Astrocyte (in vitro differentiated cells and primary cell): ENCODE measurements around the gene C17orf113. TPM values are rescaled to one million over a fixed set of nuclear protein-coding genes. Genes with fewer than 3 reads are reported as not detected.

ENCODE experiments used
- DNase-seq: peaks from one replicate; pipeline ENCODE4 v3.0.0-alpha.2; 2010; ENCODE audit warnings: low read depth
- FAIRE-seq: peaks from 2 replicates; lab custom pipeline; 2011; peaks lifted over from hg19 to GRCh38; lab: Jason Lieb, UNC
- H2AFZ ChIP-seq: 2 replicates; pipeline ENCODE4 v1.6.0; 2012; ENCODE audit warnings: low read depth, low read length, inconsistent platforms
- H3K27ac ChIP-seq: 2 replicates; pipeline ENCODE4 v1.5.1; 2011; ENCODE audit warnings: low read depth, low read length, inconsistent platforms
- H3K27me3 ChIP-seq: 2 replicates; pipeline ENCODE4 v1.6.0; 2011; ENCODE audit warnings: low read length, inconsistent platforms; ENCODE audit not compliant: insufficient read depth
- H3K36me3 ChIP-seq: 2 replicates; pipeline ENCODE4 v1.5.1; 2011; ENCODE audit warnings: low read length, inconsistent platforms; ENCODE audit not compliant: insufficient read depth
- H3K4me1 ChIP-seq: 2 replicates; pipeline ENCODE4 v1.5.1; 2011; ENCODE audit warnings: low read length, inconsistent platforms; ENCODE audit not compliant: insufficient read depth
- H3K4me2 ChIP-seq: 2 replicates; pipeline ENCODE4 v1.6.0; 2012; ENCODE audit warnings: low read length, inconsistent platforms
- H3K4me3 ChIP-seq: 2 replicates; pipeline ENCODE4 v1.5.1; 2011; ENCODE audit warnings: low read depth, mild to moderate bottlenecking, low read length, inconsistent platforms; ENCODE audit not compliant: insufficient read depth
- H3K79me2 ChIP-seq: 2 replicates; pipeline ENCODE4 v1.6.0; 2012; ENCODE audit warnings: mild to moderate bottlenecking, low read length, inconsistent platforms; ENCODE audit not compliant: insufficient read depth
- H3K9ac ChIP-seq: 2 replicates; pipeline ENCODE4 v1.6.0; 2012; ENCODE audit warnings: mild to moderate bottlenecking, low read length, inconsistent platforms
- H3K9me3 ChIP-seq: 2 replicates; pipeline ENCODE4 v1.5.1; 2012; ENCODE audit warnings: low read depth, mild to moderate bottlenecking, low read length, inconsistent platforms; ENCODE audit not compliant: insufficient read depth
- H4K20me1 ChIP-seq: 2 replicates; pipeline ENCODE4 v1.6.0; 2012; ENCODE audit warnings: low read length, inconsistent platforms; ENCODE audit not compliant: insufficient read depth
- H3K27ac Mint-ChIP-seq: one replicate; pipeline ENCODE4 v1.8.0; 2021; ENCODE audit warnings: mild to moderate bottlenecking, mixed read lengths; ENCODE audit not compliant: unreplicated experiment
- H3K27me3 Mint-ChIP-seq: one replicate; pipeline ENCODE4 v1.8.0; 2021; ENCODE audit warnings: low read depth, mixed read lengths; ENCODE audit not compliant: unreplicated experiment
- H3K36me3 Mint-ChIP-seq: one replicate; pipeline ENCODE4 v1.8.0; 2021; ENCODE audit warnings: low read depth, mixed read lengths; ENCODE audit not compliant: unreplicated experiment
- H3K4me1 Mint-ChIP-seq: one replicate; pipeline ENCODE4 v1.8.0; 2021; ENCODE audit warnings: low read depth, mixed read lengths; ENCODE audit not compliant: unreplicated experiment
- H3K4me3 Mint-ChIP-seq: one replicate; pipeline ENCODE4 v1.8.0; 2021; ENCODE audit warnings: mild to moderate bottlenecking, moderate library complexity, mixed read lengths; ENCODE audit not compliant: unreplicated experiment
- H3K9me3 Mint-ChIP-seq: one replicate; pipeline ENCODE4 v1.8.0; 2021; ENCODE audit warnings: mild to moderate bottlenecking, mixed read lengths; ENCODE audit not compliant: unreplicated experiment
- CTCF ChIP-seq: IDR thresholded peaks from 2 replicates; pipeline ENCODE4 v1.5.1; 2011; ENCODE audit warnings: low read depth, mild to moderate bottlenecking, inconsistent platforms, low read length, moderate library complexity; ENCODE audit not compliant: insufficient read depth
- EZH2 ChIP-seq: IDR thresholded peaks from 2 replicates; pipeline ENCODE4 v1.6.1; 2012; ENCODE audit warnings: mild to moderate bottlenecking, low read length, inconsistent platforms; ENCODE audit not compliant: insufficient read depth
- total RNA-seq: library from RNA; stranded (reverse); gene quantifications from 2 replicates; pipeline ENCODE4 v1.2.1, GENCODE V29; 2021

Gene C17orf113
- total RNA-seq, 1 donor from 2014 or later: 0.23 TPM

- peaks cover 2% of the 10 kb centered on the region for H3K36me3 Mint-ChIP-seq
Measured at GRCh38 chr17:42061646-42062487, 11.5 kb upstream of the C17orf113 start.

GRCh38 chr17:42060231-42060630 lies 9.8 kb upstream of the C17orf113 start:
- H3K4me3 ChIP-seq: no peak overlapping the region
- no peak overlapping the region for H3K9ac ChIP-seq
- FAIRE-seq: no peak
- H3K4me3 Mint-ChIP-seq: no peak overlapping the region
- peaks cover 6% of the 10 kb centered on the region for H3K4me1 Mint-ChIP-seq
- peaks cover 3% of the 10 kb centered on the region for H3K27me3 ChIP-seq
- H3K36me3 ChIP-seq: no peaks in the 10 kb centered on the region
- no peak overlapping the region for H3K27ac Mint-ChIP-seq
- H3K36me3 Mint-ChIP-seq: peaks cover 2% of the 10 kb centered on the region
- H3K9me3 Mint-ChIP-seq: peaks cover 3% of the 10 kb centered on the region
- H4K20me1 ChIP-seq: no peaks in the 10 kb centered on the region
- H3K4me2 ChIP-seq: no peak overlapping the region
- no peak overlapping the region for H3K27ac ChIP-seq
- H3K9me3 ChIP-seq: no peaks in the 10 kb centered on the region
- TF ChIP-seq CTCF (no peak), EZH2 (no peak)
- H2AFZ ChIP-seq: no peak overlapping the region
- H3K4me1 ChIP-seq: no peaks in the 10 kb centered on the region
- no peaks in the 10 kb centered on the region for H3K79me2 ChIP-seq
- H3K27me3 Mint-ChIP-seq: peaks cover 35% of the 10 kb centered on the region
- no peak for DNase-seq

More at GRCh38 chr17:42061646-42062487, 11.5 kb upstream of the C17orf113 start:
- Histone ChIP-seq H3K79me2 (no peaks in the 10 kb centered on the region), H4K20me1 (no peaks in the 10 kb centered on the region), H3K4me3 (no peak overlapping the region), H3K4me2 (no peak overlapping the region), H2AFZ (no peak overlapping the region), H3K4me1 (no peaks in the 10 kb centered on the region), H3K27ac (no peak overlapping the region), H3K9me3 (no peaks in the 10 kb centered on the region), H3K36me3 (no peaks in the 10 kb centered on the region), H3K9ac (no peak overlapping the region), H3K27me3 (peaks cover 2% of the 10 kb centered on the region)
- Mint-ChIP-seq H3K4me3 (no peak overlapping the region), H3K9me3 (peaks cover 3% of the 10 kb centered on the region), H3K27me3 (peaks cover 31% of the 10 kb centered on the region), H3K4me1 (peaks cover 5% of the 10 kb centered on the region), H3K27ac (no peak overlapping the region)
- FAIRE-seq: no peak
- no peak for TF ChIP-seq CTCF
- TF ChIP-seq EZH2: no peak
- no peak for DNase-seq

GRCh38 chr17:42059815-42060214 lies 9.4 kb upstream of the C17orf113 start:
- DNase-seq (no peak), FAIRE-seq (no peak)
- Histone ChIP-seq H3K4me2 (no peak overlapping the region), H3K4me3 (no peak overlapping the region), H3K36me3 (no peaks in the 10 kb centered on the region), H4K20me1 (no peaks in the 10 kb centered on the region), H3K9me3 (no peaks in the 10 kb centered on the region), H3K27me3 (peaks cover 6% of the 10 kb centered on the region), H3K27ac (no peak overlapping the region), H3K79me2 (no peaks in the 10 kb centered on the region), H2AFZ (no peak overlapping the region), H3K4me1 (no peaks in the 10 kb centered on the region), H3K9ac (no peak overlapping the region)
- peaks cover 2% of the 10 kb centered on the region for H3K36me3 Mint-ChIP-seq
- TF ChIP-seq CTCF: no peak
- TF ChIP-seq EZH2: no peak
- peaks cover 2% of the 10 kb centered on the region for H3K9me3 Mint-ChIP-seq
- H3K27me3 Mint-ChIP-seq: peaks cover 38% of the 10 kb centered on the region
- H3K4me1 Mint-ChIP-seq: peaks cover 6% of the 10 kb centered on the region
- no peak overlapping the region for H3K27ac Mint-ChIP-seq
- no peak overlapping the region for H3K4me3 Mint-ChIP-seq
